Activated CD8-positive, alpha-beta T cell treated with anti-CD3 and anti-CD28 coated beads for 36 hours (primary cell): ENCODE data around the gene KIF26B. TPM values are rescaled to one million over a fixed set of nuclear protein-coding genes. Genes with fewer than 3 reads are reported as not detected.

Experiments used
- ATAC-seq: fragments of 200-7000 bp; cut with Tn5 transposase; one replicate; pipeline ENCODE4 v1.10.0; 2021; ENCODE audit warnings: mild to moderate bottlenecking, moderate library complexity
- CTCF ChIA-PET: fragments of 350-600 bp; sonication (Branson Sonifier 250); formaldehyde crosslinking; loops from one replicate; lab custom pipeline; 2021; ENCODE audit warnings: antibody characterized with exemption; lab: Charles Lee
- POLR2A ChIA-PET: fragments of 350-600 bp; sonication (Branson Sonifier 250); formaldehyde crosslinking; loops from one replicate; lab custom pipeline; 2021; ENCODE audit warnings: antibody characterized with exemption; lab: Charles Lee
- DNase-seq: peaks from one replicate; pipeline ENCODE4 v3.0.0-alpha.2; 2020
- H3K27ac Mint-ChIP-seq: one replicate; pipeline ENCODE4 v1.8.0; 2021; ENCODE audit warnings: mild to moderate bottlenecking, mixed read lengths
- H3K27me3 Mint-ChIP-seq: one replicate; pipeline ENCODE4 v1.8.0; 2021; ENCODE audit warnings: mixed read lengths
- H3K36me3 Mint-ChIP-seq: one replicate; pipeline ENCODE4 v1.8.0; 2021; ENCODE audit warnings: low read depth, mixed read lengths
- H3K4me1 Mint-ChIP-seq: one replicate; pipeline ENCODE4 v1.8.0; 2021; ENCODE audit warnings: low read depth, mixed read lengths
- H3K4me3 Mint-ChIP-seq: one replicate; pipeline ENCODE4 v1.8.0; 2021; ENCODE audit warnings: mild to moderate bottlenecking, moderate library complexity, mixed read lengths
- H3K9me3 Mint-ChIP-seq: one replicate; pipeline ENCODE4 v1.8.0; 2021; ENCODE audit warnings: mixed read lengths
- CTCF ChIP-seq: fragments of 200-600 bp; IDR thresholded peaks from one replicate; pipeline ENCODE4 v1.8.0; 2022; ENCODE audit warnings: antibody characterized with exemption, mild to moderate bottlenecking
- intact Hi-C: fragments of 100-400 bp; cut with micrococcal nuclease; formaldehyde crosslinking; loops from one replicate; pipeline ENCODE4 v1.10.0; 2022
- total RNA-seq, 2 experiments: library from RNA; stranded (reverse); gene quantifications; one replicate each; pipeline ENCODE4 v1.2.3, GENCODE V29; 2021

Gene KIF26B
- total RNA-seq, 2 experiments from 2014 or later, result 0.16 TPM

DNA sequence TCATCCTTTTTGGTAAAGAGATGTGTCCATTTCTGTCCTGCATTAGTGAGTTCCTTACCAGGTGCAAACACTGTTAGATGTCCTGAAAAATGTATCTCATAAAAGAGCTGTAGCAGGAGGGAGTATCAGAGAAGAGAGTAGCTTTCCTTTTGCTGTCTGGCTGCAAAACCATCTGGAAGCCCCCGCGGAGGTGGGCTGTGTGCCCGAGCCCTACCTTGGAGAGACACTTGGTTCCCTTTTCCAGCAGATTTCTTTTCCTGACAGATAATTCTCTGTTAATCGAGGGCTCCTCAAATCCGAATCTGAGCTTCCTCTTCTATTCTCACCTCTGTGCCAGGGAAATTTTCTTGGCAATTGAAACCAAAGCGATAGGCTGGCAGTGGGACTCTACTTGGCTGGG is 53.0 kb downstream of the KIF26B start:
- no peak overlapping the region for H3K27ac Mint-ChIP-seq

GRCh38 chr1:245209658-245210435 is 55.1 kb downstream of the KIF26B start:
- no peak for ATAC-seq
- Mint-ChIP-seq H3K36me3 (no peaks in the 10 kb centered on the region), H3K4me3 (no peak overlapping the region), H3K4me1 (no peaks in the 10 kb centered on the region), H3K27ac (no peak overlapping the region), H3K27me3 (no peaks in the 10 kb centered on the region), H3K9me3 (peaks cover 12% of the 10 kb centered on the region)
- ChIA-PET POLR2A (no interaction called here), CTCF (interaction anchor here (1.2 kb wide), 1 partner anchor 57 kb away, joined by 4 read pairs; no protein-coding TSS in a partner anchor)
- no peak for DNase-seq
- intact Hi-C loops, result no loop called here
- no peak for TF ChIP-seq CTCF

More for the DNA sequence above, 53.0 kb downstream of the KIF26B start:
- Mint-ChIP-seq H3K36me3 (no peaks in the 10 kb centered on the region), H3K9me3 (peaks cover 12% of the 10 kb centered on the region), H3K27me3 (no peaks in the 10 kb centered on the region), H3K4me1 (no peaks in the 10 kb centered on the region), H3K4me3 (no peak overlapping the region)
- intact Hi-C loops, result no loop called here
- POLR2A ChIA-PET, result no interaction called here
- CTCF ChIA-PET, result no interaction called here
- no peak for DNase-seq
- ATAC-seq, result no peak
- no peak for TF ChIP-seq CTCF

DNA sequence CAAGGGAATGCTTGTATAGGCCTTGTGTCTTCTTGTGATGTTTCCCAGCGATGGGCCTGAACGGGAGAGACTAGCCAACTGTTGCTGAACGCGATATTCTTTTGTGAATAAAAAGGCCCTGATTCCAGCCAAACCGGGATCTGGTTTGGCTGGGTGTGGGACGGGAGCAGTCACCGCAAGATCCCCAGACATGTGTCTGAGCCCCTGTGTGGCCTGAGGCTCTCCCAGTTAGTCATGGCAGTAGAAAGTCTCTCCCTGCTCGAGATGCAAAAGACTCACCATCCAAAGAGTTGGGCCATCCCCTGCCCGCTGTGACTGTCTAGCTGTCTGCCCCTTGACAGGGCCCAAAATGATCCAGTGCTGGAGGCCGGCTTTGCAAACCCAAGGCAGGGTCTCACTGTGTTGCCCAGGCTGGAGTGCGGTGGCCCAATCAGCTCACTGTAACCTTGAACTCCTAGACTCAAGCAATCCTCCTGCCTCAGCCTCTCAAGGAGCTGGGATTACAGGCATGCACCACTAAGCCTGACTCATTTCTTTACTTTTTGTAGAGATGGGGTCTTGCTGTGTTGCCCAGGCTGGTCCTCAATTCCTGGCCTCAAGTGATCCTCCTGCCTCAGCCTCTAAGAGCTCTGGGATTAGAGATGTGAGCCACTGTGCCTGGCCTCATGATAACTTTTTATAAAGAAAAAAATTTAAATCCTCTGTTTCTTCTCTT is 56.4 kb downstream of the KIF26B start:
- intact Hi-C loops, result no loop called here
- Mint-ChIP-seq H3K27ac (no peak overlapping the region), H3K9me3 (peaks cover 12% of the 10 kb centered on the region), H3K4me1 (no peaks in the 10 kb centered on the region), H3K4me3 (no peak overlapping the region), H3K27me3 (no peaks in the 10 kb centered on the region), H3K36me3 (no peaks in the 10 kb centered on the region)
- no peak for DNase-seq
- no peak for ATAC-seq
- ChIA-PET POLR2A (no interaction called here), CTCF (interaction anchor here (1.0 to 1.2 kb wide), 2 partner anchors 55 to 58 kb away, joined by 3 to 4 read pairs; no protein-coding TSS in a partner anchor)
- TF ChIP-seq CTCF, result no peak

DNA sequence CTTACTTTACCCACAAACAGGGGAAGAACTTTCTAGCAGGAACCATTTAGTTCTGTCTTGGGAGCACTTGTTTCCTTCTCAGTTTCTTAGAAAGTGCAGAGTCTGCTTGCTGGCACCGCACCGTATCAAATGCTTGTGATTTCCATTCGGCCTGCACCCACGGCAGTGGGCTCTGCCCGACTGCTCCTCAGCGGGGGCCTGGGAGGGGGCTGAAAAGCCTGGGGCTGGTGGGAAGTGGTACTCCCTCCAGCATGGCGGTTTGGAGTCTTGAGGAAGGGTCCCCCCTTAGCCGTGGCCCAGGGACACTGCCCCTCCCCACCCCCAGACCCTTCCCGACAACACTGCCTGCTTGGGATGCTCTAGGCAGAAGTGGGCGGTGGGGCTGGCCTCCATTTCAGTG is 57.0 kb downstream of the KIF26B start:
- Mint-ChIP-seq H3K27ac (no peak overlapping the region), H3K9me3 (peaks cover 8% of the 10 kb centered on the region), H3K27me3 (no peaks in the 10 kb centered on the region), H3K4me1 (no peaks in the 10 kb centered on the region), H3K4me3 (no peak overlapping the region), H3K36me3 (no peaks in the 10 kb centered on the region)
- ATAC-seq, result no peak
- ChIA-PET CTCF (no interaction called here), POLR2A (no interaction called here)
- intact Hi-C loops, result no loop called here
- no peak for DNase-seq
- no peak for TF ChIP-seq CTCF

DNA sequence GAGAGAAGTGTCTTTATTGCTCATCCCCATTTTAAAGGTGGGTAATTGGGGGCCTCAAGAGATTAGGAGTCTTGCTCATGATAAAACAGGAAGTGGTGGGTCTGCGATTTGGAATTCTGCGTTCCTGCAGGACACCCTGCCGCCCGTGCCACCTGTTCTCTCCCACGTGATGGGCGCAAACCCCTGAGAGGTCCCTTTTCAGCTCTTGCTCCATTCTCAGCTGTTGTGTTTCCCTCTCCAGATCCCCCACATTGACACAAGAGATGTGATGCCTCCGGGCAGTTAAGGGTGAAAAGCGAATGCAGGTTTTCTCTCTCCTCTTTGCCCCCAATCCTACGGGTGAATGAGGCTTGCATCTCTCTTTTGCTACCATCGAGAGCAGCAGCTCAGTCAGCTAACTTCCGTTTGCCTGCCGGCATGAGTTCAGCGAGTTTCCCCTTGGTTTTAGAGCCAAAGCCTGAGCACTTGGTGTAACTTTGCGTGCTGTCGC is 57.5 kb downstream of the KIF26B start:
- CTCF ChIA-PET, result no interaction called here
- H3K27me3 Mint-ChIP-seq, result no peaks in the 10 kb centered on the region
- no peak for DNase-seq
- H3K4me3 Mint-ChIP-seq, result no peak overlapping the region
- no peak for TF ChIP-seq CTCF
- intact Hi-C loops, result no loop called here
- H3K36me3 Mint-ChIP-seq, result no peaks in the 10 kb centered on the region
- H3K27ac Mint-ChIP-seq, result no peak overlapping the region
- no peaks in the 10 kb centered on the region for H3K4me1 Mint-ChIP-seq
- peaks cover 3% of the 10 kb centered on the region for H3K9me3 Mint-ChIP-seq
- POLR2A ChIA-PET, result interaction anchor here (0.5 kb wide), 1 partner anchor 58 kb away, joined by 3 read pairs; no protein-coding TSS in a partner anchor
- no peak for ATAC-seq
